ENCODE results near the gene MOB1B. TPM values are rescaled to one million over a fixed set of nuclear protein-coding genes. Genes with fewer than 3 reads are reported as not detected.

Gene MOB1B
- polyA plus RNA-seq, 1 donor from 2014 or later: 32.9 TPM

- Histone ChIP-seq H2AFZ (ENCODE audit: low read depth, low read length) (no peak overlapping the region), H3K9me3 (ENCODE audit: low read length) (no peaks in the 10 kb centered on the region), H3K9ac (ENCODE audit: low read length) (no peak overlapping the region), H3F3A (ENCODE audit: insufficient read depth, low read length, poor library complexity, severe bottlenecking) (no peaks in the 10 kb centered on the region), H3K27me3 (ENCODE audit: insufficient read depth, low read depth, low read length) (no peaks in the 10 kb centered on the region), H4K20me1 (ENCODE audit: insufficient read depth) (no peaks in the 10 kb centered on the region), H3K36me3 (ENCODE audit: insufficient read depth, low read length) (no peaks in the 10 kb centered on the region), H3K4me3 (ENCODE audit: low read length) (no peak overlapping the region), H3K79me2 (replicated peaks; ENCODE audit: insufficient read depth, low read length) (no peaks in the 10 kb centered on the region), H3K27ac (ENCODE audit: low read length) (no peak overlapping the region), H3K9me2 (ENCODE audit: insufficient read depth, low read length) (no peaks in the 10 kb centered on the region), H3K4me2 (ENCODE audit: low read length) (no peak overlapping the region)
- TF ChIP-seq EP300 (conservative IDR thresholded peaks at IDR 0.05; ENCODE audit: poor library complexity, severe bottlenecking): no peak
- no peak for TF ChIP-seq CTCF (IDR thresholded peaks at IDR 0.05; ENCODE audit: poor library complexity, severe bottlenecking)
- TF ChIP-seq POLR2AphosphoS5 (IDR thresholded peaks at IDR 0.05): no peak
- TF ChIP-seq REST (IDR thresholded peaks at IDR 0.05; ENCODE audit: borderline replicate concordance): no peak
- no peak for TF ChIP-seq TAF1 (IDR thresholded peaks at IDR 0.05; ENCODE audit: low read depth)
- TF ChIP-seq SMC3 (conservative IDR thresholded peaks at IDR 0.05; ENCODE audit: poor library complexity): no peak
- no peak for TF ChIP-seq RAD21 (conservative IDR thresholded peaks at IDR 0.05)
- TF ChIP-seq MXI1 (conservative IDR thresholded peaks at IDR 0.05; ENCODE audit: poor library complexity, severe bottlenecking): no peak
- no peak for TF ChIP-seq EZH2 (IDR thresholded peaks at IDR 0.05; ENCODE audit: borderline replicate concordance, insufficient read depth, low read length, poor library complexity, severe bottlenecking)
Measured at GRCh38 chr4:70895405-70895804, 6.8 kb upstream of the MOB1B start.

- H3K79me2 ChIP-seq (replicated peaks; ENCODE audit: insufficient read depth, low read length): no peaks in the 10 kb centered on the region
Measured at GRCh38 chr4:70895811-70896491, 6.2 kb upstream of the MOB1B start.

More at GRCh38 chr4:70895811-70896491, 6.2 kb upstream of the MOB1B start:
- Histone ChIP-seq H3K9ac (ENCODE audit: low read length) (no peak overlapping the region), H3K9me3 (ENCODE audit: low read length) (no peaks in the 10 kb centered on the region), H3K27ac (ENCODE audit: low read length) (no peak overlapping the region), H3K4me2 (ENCODE audit: low read length) (no peak overlapping the region), H3K9me2 (ENCODE audit: insufficient read depth, low read length) (no peaks in the 10 kb centered on the region), H3K36me3 (ENCODE audit: insufficient read depth, low read length) (no peaks in the 10 kb centered on the region), H4K20me1 (ENCODE audit: insufficient read depth) (no peaks in the 10 kb centered on the region), H3K27me3 (ENCODE audit: insufficient read depth, low read depth, low read length) (no peaks in the 10 kb centered on the region), H3K4me3 (ENCODE audit: low read length) (no peak overlapping the region), H3F3A (ENCODE audit: insufficient read depth, low read length, poor library complexity, severe bottlenecking) (no peaks in the 10 kb centered on the region), H2AFZ (ENCODE audit: low read depth, low read length) (no peak overlapping the region)
- TF ChIP-seq TAF1 (IDR thresholded peaks at IDR 0.05; ENCODE audit: low read depth) (no peak), EZH2 (IDR thresholded peaks at IDR 0.05; ENCODE audit: borderline replicate concordance, insufficient read depth, low read length, poor library complexity, severe bottlenecking) (no peak), EP300 (conservative IDR thresholded peaks at IDR 0.05; ENCODE audit: poor library complexity, severe bottlenecking) (no peak), POLR2AphosphoS5 (IDR thresholded peaks at IDR 0.05) (no peak), REST (IDR thresholded peaks at IDR 0.05; ENCODE audit: borderline replicate concordance) (no peak), CTCF (IDR thresholded peaks at IDR 0.05; ENCODE audit: poor library complexity, severe bottlenecking) (no peak), SMC3 (conservative IDR thresholded peaks at IDR 0.05; ENCODE audit: poor library complexity) (no peak), RAD21 (conservative IDR thresholded peaks at IDR 0.05) (no peak), MXI1 (conservative IDR thresholded peaks at IDR 0.05; ENCODE audit: poor library complexity, severe bottlenecking) (no peak)

Data from neural cell (in vitro differentiated cells).